ENCODE measurements around the gene SLC44A4.
"Not testable (repeated sequence)": the region's sequence is repeated elsewhere in the genome, so short reads cannot be mapped to it uniquely, and the experiment has no call there.

The SLC44A4 gene

DNA sequence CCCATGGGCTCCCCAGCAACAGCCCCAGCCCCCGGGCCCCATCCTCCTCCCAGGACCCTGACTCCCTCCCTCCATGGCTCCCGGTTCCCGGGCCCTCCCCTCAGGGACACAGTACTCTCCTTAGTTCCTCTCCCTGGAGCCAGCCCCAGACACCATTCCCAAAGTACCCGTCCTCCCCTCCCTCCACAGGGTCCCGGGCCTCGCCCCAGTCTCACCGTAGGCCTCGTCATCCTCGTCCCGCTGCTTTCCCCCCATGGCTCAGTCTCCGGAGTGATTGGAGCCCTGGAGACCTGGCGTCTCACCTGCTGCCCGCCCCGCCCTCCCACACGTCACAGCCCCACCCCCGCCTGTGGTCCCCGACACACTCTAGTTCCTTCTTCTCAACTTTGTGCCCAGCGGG lies at the start of gene SLC44A4:
TSS of gene SLC44A4 (minus strand) at position 272 of the 400 bp plus-strand sequence. CDS start at position 255, 17 bp downstream.
- no peak for DNase-seq

DNA sequence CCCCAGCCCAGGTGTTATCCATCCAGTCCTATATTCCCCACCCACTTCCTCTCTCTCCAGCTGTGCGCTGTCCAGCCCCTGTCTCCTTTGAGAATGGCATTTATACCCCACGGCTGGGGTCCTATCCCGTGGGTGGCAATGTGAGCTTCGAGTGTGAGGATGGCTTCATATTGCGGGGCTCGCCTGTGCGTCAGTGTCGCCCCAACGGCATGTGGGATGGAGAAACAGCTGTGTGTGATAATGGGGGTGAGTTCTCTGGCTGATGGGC lies 49.8 kb upstream of the SLC44A4 start:
- DNase-seq: no peak

DNA sequence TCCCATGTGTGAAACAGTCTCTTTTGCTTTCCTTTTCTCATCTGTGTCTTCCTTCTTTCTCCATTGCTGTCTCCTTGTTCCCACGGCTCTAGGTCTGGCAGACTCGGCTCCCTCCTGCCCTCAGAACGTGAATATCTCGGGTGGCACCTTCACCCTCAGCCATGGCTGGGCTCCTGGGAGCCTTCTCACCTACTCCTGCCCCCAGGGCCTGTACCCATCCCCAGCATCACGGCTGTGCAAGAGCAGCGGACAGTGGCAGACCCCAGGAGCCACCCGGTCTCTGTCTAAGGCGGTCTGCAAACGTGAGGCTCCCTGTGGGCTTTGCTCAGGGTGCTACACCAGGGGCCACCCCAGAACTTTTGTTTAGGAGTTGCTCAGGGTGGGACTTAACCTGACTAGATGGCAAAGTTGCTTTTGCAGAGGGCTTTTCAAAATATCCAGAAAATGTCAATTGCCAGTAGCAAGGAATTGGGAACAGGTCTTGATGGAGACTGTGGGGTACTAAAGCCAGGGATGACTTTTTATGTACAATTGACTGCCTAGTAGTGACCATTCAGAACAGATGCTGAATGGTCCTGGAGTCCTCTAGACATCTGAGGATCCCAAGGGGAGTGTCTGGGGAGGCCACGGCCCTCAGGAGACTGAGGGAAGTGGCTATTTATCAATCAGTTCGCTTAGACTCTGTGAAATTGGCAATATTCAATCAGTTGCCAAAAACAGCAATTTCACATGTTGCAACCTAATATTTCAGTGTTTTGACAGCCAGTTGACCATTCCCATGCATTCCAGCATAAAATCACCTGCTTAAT lies 49.3 kb upstream of the SLC44A4 start:
- DNase-seq: no peak

DNA sequence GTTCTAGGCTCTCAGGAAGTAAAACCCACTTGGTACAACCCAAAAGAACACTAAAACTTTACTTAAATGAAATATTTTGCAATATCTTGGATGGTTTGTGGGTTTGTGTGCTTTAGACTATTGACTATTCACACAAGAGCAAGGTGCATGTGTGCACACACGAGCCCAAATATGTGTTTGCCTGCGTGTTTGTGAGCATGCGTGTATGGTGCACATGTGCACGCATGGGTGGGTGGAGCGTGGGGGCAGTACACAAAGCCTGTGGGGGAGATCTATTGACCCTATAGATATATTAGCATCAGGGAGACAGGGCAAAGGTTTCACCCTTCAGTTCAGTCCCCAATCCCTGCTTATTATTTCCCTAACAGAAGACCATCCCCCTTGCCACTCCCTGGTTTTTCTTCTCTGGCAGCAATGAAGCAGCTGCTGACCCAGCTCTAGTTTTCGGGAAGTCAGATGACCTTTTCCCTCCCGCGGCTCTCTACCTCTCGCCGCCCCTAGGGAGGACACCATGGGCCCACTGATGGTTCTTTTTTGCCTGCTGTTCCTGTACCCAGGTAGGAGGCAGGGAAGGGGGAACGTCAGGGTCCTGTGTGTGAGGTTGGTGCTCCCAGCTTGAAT lies 48.6 kb upstream of the SLC44A4 start, which contains the start of gene C2:
TSS of gene C2 (plus strand) at position 476 of the 621 bp plus-strand sequence. CDS start at position 512, 36 bp downstream.
- DNase-seq: no peak

DNA sequence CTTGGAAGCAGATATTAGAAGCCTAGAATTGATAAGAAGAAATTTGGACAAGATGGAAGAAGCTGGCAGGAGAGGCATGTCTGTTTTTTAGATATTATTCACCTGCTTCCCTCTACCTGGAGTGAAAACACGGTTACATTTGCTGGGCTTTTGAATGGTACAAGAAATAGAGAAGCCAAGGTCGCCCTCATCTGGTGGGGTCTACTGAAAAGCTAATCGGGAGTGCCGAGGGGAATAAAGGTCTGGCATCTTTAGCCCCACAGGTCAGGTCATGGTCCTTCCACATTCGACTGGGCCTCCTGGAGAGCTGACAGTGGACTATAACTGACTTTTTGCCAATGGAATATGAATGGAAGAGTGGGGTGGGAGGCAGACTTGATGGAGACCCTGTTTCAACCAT lies 44.1 kb upstream of the SLC44A4 start:
- DNase-seq: no peak

DNA sequence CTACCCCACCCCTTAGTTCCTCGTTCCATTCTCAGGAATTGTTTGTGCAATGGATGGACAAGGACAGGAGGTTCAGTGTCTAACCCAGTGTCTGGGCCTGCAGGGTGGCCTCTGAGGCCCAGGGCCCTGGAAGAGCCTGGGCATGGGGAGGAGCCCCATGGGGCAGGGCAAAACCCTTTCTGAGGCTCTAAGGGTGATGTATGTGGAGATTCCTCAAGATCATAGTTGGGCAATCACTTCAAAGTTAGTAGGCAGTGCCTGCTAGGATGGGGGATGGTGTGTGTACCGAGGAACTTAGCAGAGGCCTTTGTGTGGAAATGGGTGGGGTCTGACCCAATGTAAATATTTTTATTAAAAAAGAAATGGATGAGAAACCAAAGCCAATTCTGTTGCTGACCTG lies 42.0 kb upstream of the SLC44A4 start:
- DNase-seq: no peak

DNA sequence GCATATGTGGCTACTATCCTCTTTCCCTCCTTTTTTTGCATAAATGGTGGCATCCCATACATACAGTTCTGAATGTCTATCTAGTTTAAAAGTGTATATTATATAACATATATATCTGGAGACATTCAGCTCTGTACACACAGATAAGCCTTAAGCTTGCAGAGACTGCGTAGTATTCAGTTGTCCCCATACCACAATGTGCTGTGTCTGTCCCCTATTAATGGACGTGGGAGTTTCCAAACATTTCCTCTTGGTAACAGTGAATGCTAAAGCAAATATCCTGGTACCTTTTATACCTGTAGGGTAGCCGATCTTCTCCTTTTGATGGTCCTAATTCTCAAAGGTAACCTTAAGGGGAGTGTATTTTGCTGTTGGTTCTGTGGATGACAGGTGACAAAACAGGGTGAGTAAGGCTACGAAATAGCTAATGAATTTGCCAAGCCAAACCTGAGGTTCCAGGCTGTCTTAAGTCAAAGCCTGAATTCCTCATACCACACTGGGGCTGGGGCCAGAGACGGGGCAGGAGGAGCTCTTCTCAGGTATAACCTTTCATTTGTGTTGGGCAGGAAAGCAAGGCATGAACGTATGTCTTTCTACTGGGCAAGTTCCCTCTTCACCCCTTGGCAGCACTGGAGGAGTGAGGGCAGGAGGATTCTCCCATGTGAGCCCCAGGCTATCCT lies 41.0 kb upstream of the SLC44A4 start:
- DNase-seq: no peak

DNA sequence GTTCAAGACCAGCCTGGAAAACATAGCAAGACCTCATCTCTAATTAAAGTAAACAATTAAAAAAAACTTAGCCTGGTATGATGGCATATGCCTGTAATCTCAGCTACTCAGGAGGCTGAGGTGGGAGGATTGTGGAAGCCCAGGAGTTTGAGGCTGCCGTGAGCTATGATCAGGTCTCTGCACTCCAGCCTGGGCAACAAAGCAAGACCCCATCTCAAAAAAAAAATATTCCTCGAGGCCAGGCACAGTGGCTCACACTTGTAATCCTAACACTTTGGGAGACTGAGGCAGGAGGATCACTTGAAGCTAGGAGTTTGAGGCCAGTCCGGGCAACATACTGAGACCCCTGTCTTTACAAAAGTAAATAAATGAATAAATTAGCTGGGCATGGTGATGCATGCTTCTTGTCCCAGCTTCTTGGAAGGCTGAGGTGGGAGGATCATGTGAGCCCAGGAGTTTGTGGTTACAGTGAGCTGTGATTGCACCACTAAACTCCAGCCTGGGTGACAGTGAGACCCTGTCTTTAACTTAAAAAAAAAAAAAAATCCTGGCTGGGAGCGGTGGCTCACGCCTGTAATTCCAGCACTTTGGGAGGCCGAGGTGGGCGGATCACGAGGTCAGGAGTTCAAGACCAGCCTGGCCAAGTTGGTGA lies 39.4 kb upstream of the SLC44A4 start:
- no peak for DNase-seq

DNA sequence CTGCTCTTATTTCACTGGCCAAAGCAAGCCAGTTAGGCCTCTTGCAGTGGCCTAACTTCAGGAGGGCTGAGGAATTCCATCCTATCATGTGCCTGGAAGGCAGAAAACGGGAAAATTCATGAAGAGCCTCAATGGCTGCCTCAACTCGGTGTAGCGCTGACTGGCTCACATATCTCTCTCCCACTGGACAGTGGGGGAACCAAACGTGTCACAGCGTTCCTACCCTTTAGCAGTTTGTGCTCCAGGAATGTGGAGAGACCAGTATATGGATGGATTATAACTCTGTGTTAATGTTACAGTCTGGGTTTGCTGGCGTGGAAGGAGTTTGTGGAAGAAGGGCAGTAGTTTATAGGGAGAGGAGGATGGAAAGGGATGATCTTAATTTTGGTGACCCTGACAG lies 37.0 kb upstream of the SLC44A4 start:
- DNase-seq: no peak

DNA sequence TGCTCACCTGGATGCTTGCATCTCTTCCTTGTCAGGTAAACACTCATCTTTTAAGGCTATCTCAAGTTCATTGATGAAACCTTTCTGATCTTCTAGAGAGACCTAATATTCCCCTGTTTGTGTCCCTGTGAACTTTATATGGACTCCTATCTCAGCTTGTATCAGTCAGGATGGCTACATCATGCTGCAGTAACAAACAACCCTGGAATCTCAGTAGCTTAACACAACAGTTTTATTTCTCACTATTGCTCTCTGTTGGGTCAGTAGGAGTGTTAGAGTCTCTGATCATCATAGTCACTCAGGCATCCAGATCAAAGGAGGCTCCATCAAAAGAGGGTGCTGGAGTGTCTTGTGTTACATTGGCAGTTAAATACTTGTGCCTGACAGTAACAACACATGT lies 36.6 kb upstream of the SLC44A4 start:
- no peak for DNase-seq

DNA sequence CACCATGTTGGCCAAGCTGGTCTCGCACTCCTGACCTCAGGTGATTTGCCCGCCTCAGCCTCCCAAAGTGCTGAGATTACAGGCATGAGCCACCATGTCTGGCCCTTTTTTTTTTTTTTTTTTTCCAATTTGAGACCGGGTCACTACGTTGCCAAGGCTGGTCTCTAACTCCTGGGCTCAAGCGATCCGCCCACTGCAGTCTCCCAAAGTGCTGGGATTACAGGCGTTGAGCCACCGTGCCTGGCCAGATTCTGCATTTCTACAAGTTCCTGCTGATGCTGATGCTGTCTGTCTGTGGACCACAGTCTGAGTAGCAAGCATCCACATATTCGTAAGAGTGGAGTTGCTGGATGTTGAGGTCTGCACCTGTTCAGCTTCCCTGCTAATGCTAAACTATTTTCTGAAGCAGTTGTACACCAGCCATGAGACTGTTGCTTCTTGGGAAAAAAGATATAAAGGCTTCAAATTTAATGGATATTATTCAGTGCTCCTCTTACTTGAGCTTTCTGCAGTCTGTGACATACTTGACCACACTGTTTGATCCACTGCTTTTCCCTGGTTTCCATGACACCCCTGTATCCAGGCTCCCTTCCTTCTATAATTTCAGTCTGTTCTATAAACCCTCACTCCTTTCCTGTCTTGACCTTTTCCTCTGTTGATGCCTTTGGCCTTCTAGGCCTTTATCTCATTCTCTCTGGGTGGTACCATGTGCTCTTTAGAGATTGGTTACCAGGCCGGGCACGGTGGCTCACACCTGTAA lies 33.2 kb upstream of the SLC44A4 start:
- DNase-seq: no peak

DNA sequence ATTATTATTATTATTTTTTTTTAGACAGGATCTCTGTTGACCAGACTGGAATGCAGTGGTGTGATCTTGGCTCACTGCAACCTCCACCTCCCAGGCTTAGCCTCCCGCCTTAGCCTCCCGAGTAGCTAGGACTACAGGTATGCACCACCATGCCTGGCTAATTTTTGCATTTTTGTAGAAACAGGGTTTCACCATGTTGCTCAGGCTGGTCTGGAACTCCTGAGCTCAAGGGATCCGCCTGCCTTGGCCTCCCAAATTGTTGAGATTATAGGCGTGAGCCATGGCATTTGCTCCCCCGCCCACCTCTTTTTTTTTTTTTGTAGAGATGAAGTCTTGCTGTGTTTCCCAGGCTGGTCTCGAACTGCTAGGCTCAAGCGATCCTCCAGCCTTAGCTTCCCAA lies 30.5 kb upstream of the SLC44A4 start:
- DNase-seq: not testable (repeated sequence)

DNA sequence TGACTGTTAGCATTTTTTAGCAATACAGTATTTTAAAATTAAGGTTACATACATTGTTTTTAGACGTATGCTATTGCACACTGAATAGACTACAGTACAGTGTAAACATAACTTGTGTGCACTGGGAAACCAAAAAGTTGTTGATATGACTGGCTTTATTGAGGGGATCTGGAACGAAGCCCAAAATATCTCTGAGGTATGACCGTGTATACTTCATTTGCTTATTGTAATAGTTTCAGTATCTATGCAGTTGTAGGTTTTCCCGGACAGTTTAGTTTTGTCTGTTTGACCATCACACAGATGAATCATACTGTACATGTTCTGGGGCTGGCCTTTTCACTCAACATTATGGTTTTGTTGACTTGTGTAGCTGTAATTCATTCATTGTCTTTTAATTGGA lies 30.0 kb upstream of the SLC44A4 start:
- no peak for DNase-seq

DNA sequence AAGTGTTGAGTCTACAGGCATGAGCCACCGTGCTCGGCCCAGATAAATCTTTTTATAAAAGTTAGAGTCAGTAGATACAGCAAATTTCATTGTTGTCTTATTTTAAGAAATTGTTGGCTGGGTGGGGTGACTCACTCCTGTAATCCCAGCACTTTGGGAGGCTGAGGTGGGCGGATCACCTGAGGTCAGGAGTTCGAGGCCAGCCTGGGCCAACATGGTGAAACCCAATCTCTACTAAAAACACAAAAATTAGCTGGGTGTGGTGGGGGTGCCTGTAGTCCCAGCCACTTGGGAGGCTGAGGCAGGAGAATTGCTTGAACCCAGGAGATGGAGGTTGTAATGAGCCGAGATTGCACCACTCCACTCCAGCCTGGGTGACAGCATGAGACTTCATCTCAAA lies 29.5 kb upstream of the SLC44A4 start:
- not testable (repeated sequence) for DNase-seq

DNA sequence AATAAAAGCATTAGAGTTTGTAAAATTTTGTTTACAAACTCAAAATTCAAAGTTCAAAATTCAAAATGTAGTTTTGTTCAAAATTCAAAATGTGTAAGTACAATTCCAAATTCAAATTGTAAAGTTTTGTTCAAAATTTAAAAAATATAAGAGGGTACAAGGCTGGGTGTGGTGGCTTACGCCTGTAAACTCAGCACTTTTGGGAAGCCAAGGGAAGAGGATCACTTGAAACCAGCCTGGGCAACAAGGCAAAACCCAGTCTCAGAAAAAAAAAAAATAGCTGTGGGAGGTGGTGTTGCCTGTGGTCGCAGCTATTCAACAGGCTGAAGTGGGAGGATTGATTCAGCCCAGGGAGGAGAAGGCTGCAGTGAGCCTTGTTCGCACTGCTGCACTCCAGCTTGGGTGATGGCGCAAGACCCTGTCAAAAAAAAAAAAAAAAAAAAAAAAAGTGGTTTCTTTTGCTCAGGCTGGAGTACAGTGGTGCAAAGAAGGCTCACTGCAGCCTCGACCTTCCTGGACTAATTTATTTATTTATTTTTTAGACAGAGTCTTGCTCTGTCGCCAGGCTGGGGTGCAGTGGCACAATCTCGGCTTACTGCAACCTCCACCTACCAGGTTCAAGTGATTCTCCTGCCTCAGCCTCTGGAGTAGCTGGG lies 28.5 kb upstream of the SLC44A4 start:
- DNase-seq: no peak

DNA sequence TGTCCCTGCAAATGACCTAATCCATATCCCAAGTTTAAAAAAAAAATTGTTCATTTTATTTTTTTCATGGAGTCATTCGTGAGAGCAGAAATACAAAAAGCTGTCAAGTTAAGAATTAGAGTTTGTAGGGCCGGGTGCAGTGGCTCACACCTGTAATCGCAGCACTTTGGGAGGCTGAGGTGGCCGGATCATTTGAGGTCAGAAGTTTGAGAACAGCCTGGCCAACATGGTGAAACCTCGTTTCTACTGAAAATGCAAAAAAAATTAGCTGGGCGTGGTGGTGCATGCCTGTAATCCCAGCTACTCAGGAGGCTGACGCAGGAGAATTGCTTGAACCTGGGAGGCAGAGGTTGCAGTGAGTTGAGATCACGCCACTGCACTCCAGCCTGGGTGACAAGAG lies 27.9 kb upstream of the SLC44A4 start:
- not testable (repeated sequence) for DNase-seq

DNA sequence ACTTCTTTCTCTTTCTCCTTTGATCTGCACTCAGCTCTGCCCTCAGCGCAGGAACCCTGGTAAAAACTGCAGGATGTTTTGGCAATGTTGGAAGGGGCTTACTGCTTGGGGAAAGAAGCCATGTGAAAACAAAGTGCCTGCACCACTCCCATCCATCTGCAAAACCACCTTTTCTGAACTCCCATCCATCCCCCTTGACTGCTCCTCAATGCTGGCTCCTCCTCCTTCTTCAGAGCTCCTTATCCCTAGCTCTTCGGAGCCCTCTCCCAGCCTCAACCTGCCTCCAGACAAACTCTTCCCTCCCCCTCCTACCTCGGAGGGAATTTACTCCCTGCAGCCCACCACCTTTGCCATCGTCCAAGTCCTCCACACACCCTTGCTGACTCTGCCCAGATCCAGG lies 27.3 kb upstream of the SLC44A4 start:
- no peak for DNase-seq

DNA sequence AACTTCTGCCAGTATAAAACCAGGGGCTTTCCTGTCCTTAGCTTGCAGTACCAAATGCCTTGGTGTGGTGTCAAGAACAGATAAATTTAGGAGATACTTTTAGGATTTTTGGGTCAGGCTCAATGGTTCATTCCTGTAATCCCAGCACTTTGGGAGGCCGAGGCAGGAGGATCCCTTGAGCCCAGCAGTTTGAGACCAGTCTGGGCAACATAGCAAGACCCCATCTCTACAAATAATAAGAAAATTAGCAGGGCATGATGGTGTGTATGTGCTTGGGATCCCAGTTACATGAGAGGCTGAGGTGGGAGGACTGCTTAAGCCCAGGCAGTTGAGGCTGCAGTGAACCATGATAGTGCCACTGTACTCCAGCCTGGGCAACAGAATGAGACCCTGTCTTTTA lies 26.2 kb upstream of the SLC44A4 start:
- DNase-seq: no peak

DNA sequence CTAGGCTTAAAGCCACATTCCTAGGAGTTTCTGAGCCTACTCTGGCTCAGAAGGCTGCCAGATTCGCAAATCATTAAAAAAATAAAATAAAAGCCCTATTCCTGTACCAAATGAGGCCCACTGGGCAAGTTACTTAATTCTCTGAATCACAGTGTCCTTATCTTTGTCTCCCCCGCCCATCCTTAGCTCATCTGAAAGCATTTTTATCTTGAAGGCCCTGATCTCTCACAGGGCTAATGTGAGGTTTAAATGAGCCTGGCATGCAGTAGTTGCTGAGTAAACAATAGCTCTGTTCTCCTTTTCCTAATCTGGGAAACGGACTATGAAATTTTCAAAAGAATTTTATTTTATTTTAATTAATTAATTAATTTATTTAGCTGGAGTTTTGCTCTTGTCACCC lies 25.2 kb upstream of the SLC44A4 start:
- no peak for DNase-seq

DNA sequence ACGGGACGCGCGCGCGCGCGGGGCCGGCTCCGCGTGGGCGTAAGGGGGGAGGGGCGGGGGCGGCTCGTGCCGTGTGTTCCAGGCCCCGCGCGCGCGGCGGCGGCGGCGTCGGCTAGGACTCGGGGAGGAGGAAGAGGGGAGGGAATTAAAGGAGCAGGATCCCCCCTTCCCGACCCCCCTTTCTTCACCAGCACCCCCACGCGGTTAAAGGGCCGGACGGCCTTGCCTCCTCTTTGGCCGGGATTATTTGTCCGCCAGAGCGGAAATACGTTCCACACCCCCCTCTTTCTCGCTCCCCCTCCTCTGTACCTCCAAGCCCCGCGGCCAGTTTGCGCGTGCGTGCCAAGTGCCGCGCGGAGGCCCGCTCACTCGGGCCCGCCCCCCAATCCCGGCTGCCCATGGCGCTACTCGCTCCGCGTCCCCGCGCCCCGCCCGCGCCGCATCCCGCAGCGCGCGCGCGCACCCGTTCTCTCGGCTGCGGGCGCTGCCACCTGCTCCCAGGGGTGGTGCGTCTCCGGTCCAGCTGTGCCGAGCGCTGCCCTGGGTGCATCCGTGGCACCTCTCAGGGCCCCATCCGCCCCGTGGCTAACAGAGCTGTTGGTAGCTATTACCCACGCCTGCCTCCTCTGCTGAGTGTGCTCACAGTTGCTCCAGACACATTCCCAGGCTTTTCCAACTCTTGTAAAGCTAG lies 23.3 kb upstream of the SLC44A4 start, which contains the start of gene ZBTB12:
TSS of gene ZBTB12 (minus strand) at position 134 of the 691 bp plus-strand sequence. CDS start 781 bp downstream, outside the sequence.
- peak; percentile 97 for DNase-seq

DNA sequence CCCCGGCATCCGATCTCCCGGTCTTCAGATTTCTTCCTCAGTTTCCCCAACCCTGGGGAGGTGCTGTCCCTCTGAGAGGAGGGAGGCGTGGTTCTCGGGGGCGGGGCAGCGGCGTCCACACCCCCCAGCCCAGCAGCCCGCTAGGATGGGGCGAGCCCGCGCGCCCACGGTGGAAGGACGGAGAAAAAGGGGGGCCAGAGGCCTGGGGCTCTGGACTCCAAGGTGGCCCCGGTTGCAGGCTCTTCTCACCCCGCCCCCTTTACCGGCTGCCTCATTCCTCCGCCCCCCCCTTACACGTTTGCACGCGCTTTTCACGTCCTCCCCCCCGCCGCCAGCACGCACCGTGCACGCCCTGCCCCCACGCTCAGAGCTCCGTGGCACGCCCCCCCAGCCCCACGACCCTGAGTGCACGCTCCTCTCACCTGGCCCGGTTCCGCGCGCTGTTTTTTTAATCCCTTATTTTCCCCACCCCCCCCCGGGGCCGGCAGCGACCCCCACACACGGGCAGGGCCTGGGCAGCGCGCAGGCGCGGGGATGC lies 22.7 kb upstream of the SLC44A4 start:
- peak; percentile 60 for DNase-seq
